HEK293 (cell line): Measurements from ENCODE around the gene ZNF573.

Experiments
- GLI4 ChIP-seq: fragments of 450-650 bp; formaldehyde crosslinking; IDR thresholded peaks from 2 replicates; pipeline ENCODE4 v1.5.1; 2016; ENCODE audit warnings: missing biosample characterization, missing genetic modification characterization
- HOXD13 ChIP-seq: sonication (generic); formaldehyde crosslinking; IDR thresholded peaks from 2 replicates; pipeline ENCODE4 v1.8.0; 2022; ENCODE audit warnings: missing genetic modification reagents, borderline replicate concordance
- KLF17 ChIP-seq: fragments of 450-650 bp; formaldehyde crosslinking; IDR thresholded peaks from 2 replicates; pipeline ENCODE4 v1.5.1; 2016; ENCODE audit warnings: missing biosample characterization, missing genetic modification characterization
- OVOL3 ChIP-seq: fragments of 450-650 bp; formaldehyde crosslinking; IDR thresholded peaks from 2 replicates; pipeline ENCODE4 v1.5.1; 2016; ENCODE audit warnings: missing biosample characterization, missing genetic modification characterization
- PATZ1 ChIP-seq: fragments of 450-650 bp; formaldehyde crosslinking; IDR thresholded peaks from 2 replicates; pipeline ENCODE4 v1.5.1; 2016; ENCODE audit warnings: missing biosample characterization, missing genetic modification characterization
- REPIN1 ChIP-seq: fragments of 450-650 bp; formaldehyde crosslinking; IDR thresholded peaks from 2 replicates; pipeline ENCODE4 v1.5.1; 2017; ENCODE audit warnings: missing biosample characterization, missing genetic modification characterization, low read depth
- REST ChIP-seq: fragments of 450-650 bp; formaldehyde crosslinking; IDR thresholded peaks from 2 replicates; pipeline ENCODE4 v1.5.1; 2016; ENCODE audit warnings: missing biosample characterization, missing genetic modification characterization
- SP2 ChIP-seq: fragments of 450-650 bp; formaldehyde crosslinking; IDR thresholded peaks from 2 replicates; pipeline ENCODE4 v1.5.1; 2016; ENCODE audit warnings: missing biosample characterization, missing genetic modification characterization
- TSHZ1 ChIP-seq: fragments of 450-650 bp; formaldehyde crosslinking; IDR thresholded peaks from 2 replicates; pipeline ENCODE4 v1.5.1; 2016; ENCODE audit warnings: missing biosample characterization, missing genetic modification characterization, borderline replicate concordance
- ZFHX2 ChIP-seq: fragments of 450-650 bp; formaldehyde crosslinking; conservative IDR thresholded peaks from 2 replicates; pipeline ENCODE4 v1.5.1; 2016; ENCODE audit warnings: missing biosample characterization, missing genetic modification characterization
- ZFP41 ChIP-seq: fragments of 450-650 bp; formaldehyde crosslinking; IDR thresholded peaks from 2 replicates; pipeline ENCODE4 v1.5.1; 2016; ENCODE audit warnings: missing biosample characterization, missing genetic modification characterization, borderline replicate concordance
- ZNF121 ChIP-seq: fragments of 450-650 bp; formaldehyde crosslinking; IDR thresholded peaks from 2 replicates; pipeline ENCODE4 v1.5.1; 2016; ENCODE audit warnings: missing biosample characterization, missing genetic modification characterization
- ZNF157 ChIP-seq: fragments of 450-650 bp; formaldehyde crosslinking; IDR thresholded peaks from 2 replicates; pipeline ENCODE4 v1.5.1; 2016; ENCODE audit warnings: missing biosample characterization, missing genetic modification characterization
- ZNF214 ChIP-seq: fragments of 450-650 bp; formaldehyde crosslinking; IDR thresholded peaks from 2 replicates; pipeline ENCODE4 v1.5.1; 2017; ENCODE audit warnings: missing biosample characterization, mild to moderate bottlenecking, missing genetic modification characterization, borderline replicate concordance
- ZNF280D ChIP-seq: fragments of 450-650 bp; formaldehyde crosslinking; IDR thresholded peaks from 2 replicates; pipeline ENCODE4 v1.5.1; 2016; ENCODE audit warnings: missing biosample characterization, missing genetic modification characterization
- ZNF37A ChIP-seq: fragments of 450-650 bp; IDR thresholded peaks from 2 replicates; pipeline ENCODE4 v1.5.1; 2018; ENCODE audit warnings: missing biosample characterization, missing genetic modification characterization
- ZNF449 ChIP-seq: fragments of 450-650 bp; formaldehyde crosslinking; IDR thresholded peaks from 2 replicates; pipeline ENCODE4 v1.5.1; 2017; ENCODE audit warnings: missing biosample characterization, mild to moderate bottlenecking, missing genetic modification characterization, moderate library complexity
- ZNF510 ChIP-seq: fragments of 450-650 bp; formaldehyde crosslinking; IDR thresholded peaks from 2 replicates; pipeline ENCODE4 v1.5.1; 2018; ENCODE audit warnings: mild to moderate bottlenecking, missing genetic modification characterization, missing biosample characterization; ENCODE audit not compliant: insufficient replicate concordance
- ZNF561 ChIP-seq: fragments of 450-650 bp; IDR thresholded peaks from 2 replicates; pipeline ENCODE4 v1.5.1; 2018; ENCODE audit warnings: missing biosample characterization, missing genetic modification characterization, borderline replicate concordance
- ZNF596 ChIP-seq: fragments of 450-650 bp; IDR thresholded peaks from 2 replicates; pipeline ENCODE4 v1.5.0; 2018; ENCODE audit warnings: missing biosample characterization, mild to moderate bottlenecking, missing genetic modification characterization, moderate library complexity
- ZNF701 ChIP-seq: fragments of 450-650 bp; formaldehyde crosslinking; IDR thresholded peaks from 2 replicates; pipeline ENCODE4 v1.5.1; 2016; ENCODE audit warnings: missing biosample characterization, missing genetic modification characterization
- ZNF843 ChIP-seq: fragments of 450-650 bp; formaldehyde crosslinking; IDR thresholded peaks from 2 replicates; pipeline ENCODE4 v1.5.1; 2016; ENCODE audit warnings: missing biosample characterization, missing genetic modification characterization
- ZSCAN30 ChIP-seq: fragments of 450-650 bp; IDR thresholded peaks from 2 replicates; pipeline ENCODE4 v1.5.1; 2018; ENCODE audit warnings: missing biosample characterization, mild to moderate bottlenecking, missing genetic modification characterization, moderate library complexity

ZNF573 gene

GRCh38 chr19:37779127-37780005 is at the start of gene ZNF573 (continued):
- TF ChIP-seq ZNF510 (tag by site-specific recombination) = no peak
- TF ChIP-seq ZNF449 (tag by site-specific recombination) = peak; percentile 88
- peak; percentile 75; the same call in 1 of the 2 replicates for TF ChIP-seq ZNF280D (tag by site-specific recombination)
- TF ChIP-seq PATZ1 (tag by site-specific recombination) = peak; percentile 80
- TF ChIP-seq GLI4 (tag by site-specific recombination) = no peak
- TF ChIP-seq ZNF843 (tag by site-specific recombination) = peak; percentile 66
- no peak for TF ChIP-seq HOXD13
- TF ChIP-seq REST = peak; percentile 33
- no peak for TF ChIP-seq ZFP41
- peak; percentile 18; the same call in 1 of the 2 replicates for TF ChIP-seq ZNF157 (tag by site-specific recombination)
- no peak for TF ChIP-seq TSHZ1
- TF ChIP-seq ZNF121 = no peak; the same call in 1 of the 2 replicates
- TF ChIP-seq ZNF561 = peak; percentile 90
- 0 out of 2 replicates have a peak, but pooled peaks have one; percentile 24 for TF ChIP-seq ZNF37A (tag by site-specific recombination)
- TF ChIP-seq KLF17 (tag by site-specific recombination) = peak; percentile 72
- TF ChIP-seq ZNF701 = peak; percentile 80; the same call in 1 of the 2 replicates
- TF ChIP-seq ZFHX2 (tag by site-specific recombination) = peak; percentile 61
- TF ChIP-seq REPIN1 = peak; percentile 91; the same call in 1 of the 2 replicates
- TF ChIP-seq OVOL3 (tag by site-specific recombination) = no peak
- TF ChIP-seq SP2 (tag by site-specific recombination) = peak; percentile 62
- no peak for TF ChIP-seq ZNF214 (tag by site-specific recombination)
- TF ChIP-seq ZSCAN30 (tag by site-specific recombination) = peak; percentile 89
- TF ChIP-seq ZNF596 (tag by site-specific recombination) = no peak
